NCI-H1930 (cell line): ENCODE results near the gene CEMP1.
A peak's percentile ranks its signal among the peaks of the same experiment; 100 is the strongest.
"Not testable (repeated sequence)": the region's sequence is repeated elsewhere in the genome, so short reads cannot be mapped to it uniquely, and the experiment has no call there.

Source experiments
- DNase-seq, 2 experiments: peaks; one replicate each; lab custom pipeline; 2025; lab: John Stamatoyannopoulos, UW

Gene CEMP1

GRCh38 chr16:2531371-2531695 is at the start of gene CEMP1:
CEMP1 (minus strand) TSS chr16:2531408; CDS start chr16:2531073, 335 bp downstream.
- no peak for DNase-seq

- DNase-seq: not testable (repeated sequence)
Measured at GRCh38 chr16:2580818-2581217, 49.6 kb upstream of the CEMP1 start.

GRCh38 chr16:2580143-2580542 is 48.9 kb upstream of the CEMP1 start:
- not testable (repeated sequence) for DNase-seq

- DNase-seq: not testable (repeated sequence)
Measured at GRCh38 chr16:2578905-2579304, 47.7 kb upstream of the CEMP1 start.

GRCh38 chr16:2577044-2577443 is 45.8 kb upstream of the CEMP1 start:
- not testable (repeated sequence) for DNase-seq

GRCh38 chr16:2575839-2576238 is 44.6 kb upstream of the CEMP1 start:
- not testable (repeated sequence) for DNase-seq

GRCh38 chr16:2572704-2573103 is 41.5 kb upstream of the CEMP1 start:
- DNase-seq: not testable (repeated sequence)

- DNase-seq: not testable (repeated sequence)
Measured at GRCh38 chr16:2568573-2568972, 37.4 kb upstream of the CEMP1 start.

GRCh38 chr16:2567506-2567905 is 36.3 kb upstream of the CEMP1 start:
- DNase-seq: not testable (repeated sequence)

GRCh38 chr16:2560798-2561133 is 29.6 kb upstream of the CEMP1 start:
- not testable (repeated sequence) for DNase-seq

- not testable (repeated sequence) for DNase-seq
Measured at GRCh38 chr16:2560131-2560797, 29.1 kb upstream of the CEMP1 start.

- DNase-seq: not testable (repeated sequence)
Measured at GRCh38 chr16:2557150-2557549, 25.9 kb upstream of the CEMP1 start.

GRCh38 chr16:2554709-2555425 is 23.7 kb upstream of the CEMP1 start:
- not testable (repeated sequence) for DNase-seq

GRCh38 chr16:2551420-2551889 is 20.2 kb upstream of the CEMP1 start:
- DNase-seq: not testable (repeated sequence)

- DNase-seq: not testable (repeated sequence)
Measured at GRCh38 chr16:2550283-2550878, 19.2 kb upstream of the CEMP1 start.

- not testable (repeated sequence) for DNase-seq
Measured at GRCh38 chr16:2543771-2544170, 12.6 kb upstream of the CEMP1 start.

- DNase-seq: not testable (repeated sequence)
Measured at GRCh38 chr16:2541409-2541808, 10.2 kb upstream of the CEMP1 start.

- not testable (repeated sequence) for DNase-seq
Measured at GRCh38 chr16:2540912-2541311, 9.7 kb upstream of the CEMP1 start.

- not testable (repeated sequence) for DNase-seq
Measured at GRCh38 chr16:2539845-2540458, 8.7 kb upstream of the CEMP1 start.

GRCh38 chr16:2539192-2539844 is 8.1 kb upstream of the CEMP1 start:
- not testable (repeated sequence) for DNase-seq

GRCh38 chr16:2537451-2538379 is 6.5 kb upstream of the CEMP1 start, which contains the start of gene PDPK1:
PDPK1 (plus strand) TSS chr16:2538021; CDS start chr16:2538113, 92 bp downstream.
- peak; percentile 93 to 97 for DNase-seq
